ENCODE results near the gene PPP2R2D.

PPP2R2D gene

DNA sequence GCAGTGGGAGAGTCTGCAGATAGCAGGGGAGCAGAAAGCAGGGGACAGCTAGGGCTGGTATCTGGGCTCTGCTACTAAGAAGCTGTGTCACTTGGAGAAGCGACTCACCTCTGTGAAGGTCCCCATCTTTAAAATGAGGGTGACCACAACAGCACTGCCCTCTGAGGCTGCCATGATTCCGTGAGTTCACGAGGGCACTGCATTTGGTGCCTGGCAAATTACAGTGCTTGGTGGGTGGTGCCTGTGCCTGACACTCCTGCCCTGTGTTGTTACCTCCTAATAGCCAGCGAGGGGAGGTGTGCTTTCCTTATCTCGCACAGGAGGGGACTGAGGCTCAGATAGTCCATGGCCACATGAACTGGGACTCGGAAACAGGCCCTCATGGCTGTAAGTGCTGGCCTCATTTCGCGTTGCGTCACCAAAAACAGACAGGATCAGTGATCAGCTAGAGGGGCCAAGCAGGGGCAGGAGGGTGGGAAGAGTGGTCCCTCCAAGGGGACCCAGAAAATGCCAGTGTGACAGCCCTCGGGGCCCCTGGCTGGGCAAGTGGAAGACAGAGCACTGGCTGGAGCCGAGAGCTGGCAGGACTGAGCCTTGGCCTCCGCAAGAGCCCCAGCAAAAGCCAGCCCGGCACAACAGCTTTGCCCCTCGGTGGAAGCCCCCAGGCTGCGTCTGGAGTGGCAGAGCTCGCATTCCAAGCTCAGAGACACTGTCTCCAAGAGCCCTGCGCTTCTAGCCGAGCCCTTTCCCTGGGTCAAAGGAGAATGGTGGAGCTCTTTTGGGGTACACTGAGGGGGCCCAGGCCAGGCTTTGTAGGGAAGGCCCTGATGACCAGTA is 98.3 kb downstream of the PPP2R2D start:
- TF ChIP-seq, protein P1, sequence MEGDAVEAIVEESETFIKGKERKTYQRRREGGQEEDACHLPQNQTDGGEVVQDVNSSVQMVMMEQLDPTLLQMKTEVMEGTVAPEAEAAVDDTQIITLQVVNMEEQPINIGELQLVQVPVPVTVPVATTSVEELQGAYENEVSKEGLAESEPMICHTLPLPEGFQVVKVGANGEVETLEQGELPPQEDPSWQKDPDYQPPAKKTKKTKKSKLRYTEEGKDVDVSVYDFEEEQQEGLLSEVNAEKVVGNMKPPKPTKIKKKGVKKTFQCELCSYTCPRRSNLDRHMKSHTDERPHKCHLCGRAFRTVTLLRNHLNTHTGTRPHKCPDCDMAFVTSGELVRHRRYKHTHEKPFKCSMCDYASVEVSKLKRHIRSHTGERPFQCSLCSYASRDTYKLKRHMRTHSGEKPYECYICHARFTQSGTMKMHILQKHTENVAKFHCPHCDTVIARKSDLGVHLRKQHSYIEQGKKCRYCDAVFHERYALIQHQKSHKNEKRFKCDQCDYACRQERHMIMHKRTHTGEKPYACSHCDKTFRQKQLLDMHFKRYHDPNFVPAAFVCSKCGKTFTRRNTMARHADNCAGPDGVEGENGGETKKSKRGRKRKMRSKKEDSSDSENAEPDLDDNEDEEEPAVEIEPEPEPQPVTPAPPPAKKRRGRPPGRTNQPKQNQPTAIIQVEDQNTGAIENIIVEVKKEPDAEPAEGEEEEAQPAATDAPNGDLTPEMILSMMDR (IDR thresholded peaks at IDR 0.05; ENCODE audit: control extremely low read depth, extremely low read depth, low read depth, missing control alignments), result no peak
- ChIA-PET CTCF (interaction anchor here (1.3 to 3.4 kb wide), 2 partner anchors 23 to 99 kb away, joined by 3 to 16 read pairs; no protein-coding TSS in a partner anchor), POLR2A (no interaction called here)
- DNase-seq (ENCODE audit: extremely low spot score), result no peak

- ChIA-PET CTCF (interaction anchor here (0.8 to 3.4 kb wide), 3 partner anchors 21 to 115 kb away, joined by 3 to 16 read pairs (median 3); no protein-coding TSS in a partner anchor), POLR2A (no interaction called here)
- DNase-seq (ENCODE audit: extremely low spot score), result no peak
- TF ChIP-seq, protein P1 (IDR thresholded peaks at IDR 0.05; ENCODE audit: control extremely low read depth, extremely low read depth, low read depth, missing control alignments), result no peak
Measured at GRCh38 chr10:132001238-132001972, 100.6 kb downstream of the PPP2R2D start.

- no peak for DNase-seq (ENCODE audit: extremely low spot score)
- TF ChIP-seq, protein P1 (IDR thresholded peaks at IDR 0.05; ENCODE audit: control extremely low read depth, extremely low read depth, low read depth, missing control alignments), result no peak
- ChIA-PET POLR2A (no interaction called here), CTCF (interaction anchor here (1.5 to 3.4 kb wide), 2 partner anchors 20 to 34 kb away, joined by 3 to 16 read pairs; no protein-coding TSS in a partner anchor)
Measured at GRCh38 chr10:132002004-132002403, 101.2 kb downstream of the PPP2R2D start.

- POLR2A ChIA-PET, result no interaction called here
Measured at GRCh38 chr10:132003282-132003924, 102.6 kb downstream of the PPP2R2D start.

GRCh38 chr10:132004052-132004451 is 103.2 kb downstream of the PPP2R2D start:
- ChIA-PET POLR2A (no interaction called here), CTCF (interaction anchor here (1.3 to 3.2 kb wide), 2 partner anchors 19 to 129 kb away, joined by 3 to 12 read pairs; no protein-coding TSS in a partner anchor)
- TF ChIP-seq, protein P1 (IDR thresholded peaks at IDR 0.05; ENCODE audit: control extremely low read depth, extremely low read depth, low read depth, missing control alignments), result no peak
- no peak for DNase-seq (ENCODE audit: extremely low spot score)

More at GRCh38 chr10:132003282-132003924, 102.6 kb downstream of the PPP2R2D start:
- TF ChIP-seq, protein P1 (IDR thresholded peaks at IDR 0.05; ENCODE audit: control extremely low read depth, extremely low read depth, low read depth, missing control alignments), result no peak
- no peak for DNase-seq (ENCODE audit: extremely low spot score)
- CTCF ChIA-PET, result interaction anchor here (1.5 to 3.2 kb wide), 2 partner anchors 20 to 35 kb away, joined by 3 to 12 read pairs; no protein-coding TSS in a partner anchor

- CTCF ChIA-PET, result interaction anchor here (1.3 to 3.2 kb wide), 2 partner anchors 18 to 130 kb away, joined by 3 to 12 read pairs; no protein-coding TSS in a partner anchor
- DNase-seq (ENCODE audit: extremely low spot score), result no peak
- TF ChIP-seq, protein P1 (IDR thresholded peaks at IDR 0.05; ENCODE audit: control extremely low read depth, extremely low read depth, low read depth, missing control alignments), result no peak
- POLR2A ChIA-PET, result no interaction called here
Measured at GRCh38 chr10:132005147-132005546, 104.3 kb downstream of the PPP2R2D start.
